C4-2B (cell line): Measurements from ENCODE around the gene OR5H2.

ENCODE experiments used
- CTCF ChIP-seq: fragments of 450-650 bp; conservative IDR thresholded peaks from 2 replicates; pipeline ENCODE4 v1.5.1; 2017; ENCODE audit warnings: mild to moderate bottlenecking
- ZFX ChIP-seq: fragments of 450-650 bp; IDR thresholded peaks from 2 replicates; pipeline ENCODE4 v1.6.1; 2017

DNA sequence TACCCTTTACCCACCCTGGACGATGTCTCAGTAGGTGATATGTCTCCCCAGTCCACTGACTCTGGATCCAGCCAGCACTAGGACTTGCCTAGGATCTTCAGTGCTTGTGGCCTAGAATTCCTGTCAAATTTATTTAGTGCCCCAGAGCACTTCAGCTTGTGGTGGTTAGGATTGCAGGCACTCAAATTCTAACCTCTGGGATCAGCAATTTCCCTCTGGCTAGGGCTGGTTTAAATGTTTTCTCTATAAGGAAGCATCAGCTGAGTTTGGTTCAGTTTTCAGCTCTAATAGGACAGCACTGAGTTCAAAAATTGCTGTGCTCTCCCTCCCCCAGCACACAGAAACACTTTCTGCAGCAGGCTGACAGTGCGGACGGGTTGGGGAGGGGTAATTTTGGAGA lies 10.2 kb upstream of the OR5H2 start:
- TF ChIP-seq CTCF (no peak), ZFX (no peak)
